Tibial nerve (tissue), 3 donors: ENCODE measurements around the gene DNAH14.

Experiments
- EP300 ChIP-seq, 2 donors: sonication (generic); formaldehyde crosslinking; IDR thresholded peaks; one replicate each; pipeline ENCODE4 v1.6.1; 2017; ENCODE audit warnings: antibody characterized with exemption in 2 of 2, mild to moderate bottlenecking in 1 of 2
- POLR2A ChIP-seq, 2 donors: fragments of 450-650 bp; IDR thresholded peaks; one replicate each; pipeline ENCODE4 v1.6.1; 2017; ENCODE audit warnings: antibody characterized with exemption in 2 of 2, mild to moderate bottlenecking in 2 of 2, moderate library complexity in 2 of 2

DNA sequence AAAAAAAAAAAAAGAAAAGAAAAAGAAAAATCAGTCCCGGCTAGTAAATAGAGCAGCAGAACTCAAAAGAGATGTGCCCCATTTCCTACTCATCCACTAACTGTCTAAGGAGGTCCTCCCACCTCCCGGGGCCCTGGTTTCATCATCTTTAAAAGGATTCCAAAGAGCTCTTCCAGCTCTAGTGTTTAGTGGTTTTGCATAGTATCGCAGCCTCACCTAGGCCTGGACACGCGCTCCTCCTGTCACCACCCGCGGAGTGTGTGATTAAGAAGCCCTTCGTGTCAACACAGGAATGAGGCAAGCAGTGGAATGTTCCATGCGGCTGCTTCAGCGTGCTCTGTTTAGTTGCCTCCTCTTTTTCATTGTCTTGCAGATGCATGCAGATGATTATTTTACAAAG lies 449.4 kb downstream of the DNAH14 start:
- TF ChIP-seq POLR2A (IDR thresholded peaks at IDR 0.05): no peak
- no peak for TF ChIP-seq EP300 (IDR thresholded peaks at IDR 0.05)
